ENCODE data around the gene PDIA4.

PDIA4 gene

DNA sequence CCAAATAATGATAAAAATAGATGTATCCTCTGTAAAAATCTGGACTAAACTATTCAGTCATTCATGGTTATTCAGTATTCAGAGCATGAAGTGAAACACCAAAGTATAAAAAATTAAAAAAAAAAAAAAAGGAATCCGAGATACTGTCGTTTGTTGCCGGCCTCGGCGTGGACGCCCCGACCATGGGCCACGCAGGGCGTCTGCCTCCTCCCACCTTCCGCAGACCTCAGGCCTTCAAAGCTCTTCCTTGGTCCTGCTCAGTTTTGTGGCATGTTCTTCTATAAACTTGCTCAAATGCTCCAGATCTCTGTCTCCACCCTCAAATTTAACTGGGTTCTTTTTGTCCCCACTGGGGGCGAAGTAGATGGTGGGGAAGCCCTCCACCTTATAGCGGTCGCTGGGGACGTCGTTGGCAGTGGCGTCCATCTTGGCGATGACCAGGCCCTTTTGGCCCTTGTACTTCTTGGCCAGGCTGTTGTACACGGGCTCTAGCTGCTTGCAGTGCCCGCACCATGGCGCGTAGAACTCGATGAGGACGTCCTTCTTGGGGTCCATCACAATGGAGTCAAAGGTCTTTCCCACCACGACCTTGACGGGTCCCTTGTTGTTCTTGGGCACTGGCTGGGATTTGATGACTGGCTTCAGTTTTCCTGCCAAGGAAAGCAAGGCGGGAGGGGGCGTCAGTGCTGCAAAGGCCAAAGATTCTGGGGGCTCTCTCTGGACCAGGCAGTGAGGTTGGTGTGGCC is 24.6 kb downstream of the PDIA4 start:
- WGBS, 2 experiments (ENCODE audit: insufficient coverage in 2 of 2): 94 to 97% methylated on average over 21 to 26 of the region's 27 CpGs
- no peak overlapping the region for H3K27ac ChIP-seq (ENCODE audit: low read depth, low read length, severe bottlenecking)
- H3K9me3 ChIP-seq (ENCODE audit: control insufficient read depth, low read length): no peaks in the 10 kb centered on the region
- H3K4me3 ChIP-seq (ENCODE audit: extremely low read depth, insufficient read depth, low read length, poor library complexity, severe bottlenecking): no peak overlapping the region
- H3K4me1 ChIP-seq (ENCODE audit: control insufficient read depth, insufficient read depth, low read length, poor library complexity, severe bottlenecking): no peaks in the 10 kb centered on the region
- peaks cover 81% of the 10 kb centered on the region for H3K36me3 ChIP-seq (ENCODE audit: control insufficient read depth, insufficient read depth, low read length)

- Histone ChIP-seq H3K4me3 (ENCODE audit: extremely low read depth, insufficient read depth, low read length, poor library complexity, severe bottlenecking) (no peak overlapping the region), H3K4me1 (ENCODE audit: control insufficient read depth, insufficient read depth, low read length, poor library complexity, severe bottlenecking) (no peaks in the 10 kb centered on the region), H3K9me3 (ENCODE audit: control insufficient read depth, low read length) (no peaks in the 10 kb centered on the region), H3K27ac (ENCODE audit: low read depth, low read length, severe bottlenecking) (no peak overlapping the region), H3K36me3 (ENCODE audit: control insufficient read depth, insufficient read depth, low read length) (peaks cover 74% of the 10 kb centered on the region)
- WGBS, 2 experiments (ENCODE audit: insufficient coverage in 2 of 2): 87 to 93% methylated on average over 7 to 9 of the region's 11 CpGs
These were observed 25.3 kb downstream of the PDIA4 start for GRCh38 chr7:149003018-149003417.

GRCh38 chr7:149002604-149003003 is 25.7 kb downstream of the PDIA4 start:
- peaks cover 70% of the 10 kb centered on the region for H3K36me3 ChIP-seq (ENCODE audit: control insufficient read depth, insufficient read depth, low read length)
- 88 to 100% methylated on average over 1 to 8 of the region's 13 CpGs for WGBS, 2 experiments (ENCODE audit: insufficient coverage in 2 of 2)

GRCh38 chr7:149001427-149002068 is 26.8 kb downstream of the PDIA4 start:
- WGBS, 2 experiments (ENCODE audit: insufficient coverage in 2 of 2): 88 to 93% methylated on average over 9 to 10 of the region's 11 CpGs
- Histone ChIP-seq H3K27ac (ENCODE audit: low read depth, low read length, severe bottlenecking) (peak overlapping the region; percentile 16), H3K4me3 (ENCODE audit: extremely low read depth, insufficient read depth, low read length, poor library complexity, severe bottlenecking) (no peak overlapping the region), H3K36me3 (ENCODE audit: control insufficient read depth, insufficient read depth, low read length) (peaks cover 59% of the 10 kb centered on the region), H3K9me3 (ENCODE audit: control insufficient read depth, low read length) (no peaks in the 10 kb centered on the region), H3K4me1 (ENCODE audit: control insufficient read depth, insufficient read depth, low read length, poor library complexity, severe bottlenecking) (no peaks in the 10 kb centered on the region)

More at GRCh38 chr7:149002604-149003003, 25.7 kb downstream of the PDIA4 start:
- Histone ChIP-seq H3K9me3 (ENCODE audit: control insufficient read depth, low read length) (no peaks in the 10 kb centered on the region), H3K27ac (ENCODE audit: low read depth, low read length, severe bottlenecking) (no peak overlapping the region), H3K4me3 (ENCODE audit: extremely low read depth, insufficient read depth, low read length, poor library complexity, severe bottlenecking) (no peak overlapping the region), H3K4me1 (ENCODE audit: control insufficient read depth, insufficient read depth, low read length, poor library complexity, severe bottlenecking) (no peaks in the 10 kb centered on the region)

- Histone ChIP-seq H3K4me1 (ENCODE audit: control insufficient read depth, insufficient read depth, low read length, poor library complexity, severe bottlenecking) (no peaks in the 10 kb centered on the region), H3K4me3 (ENCODE audit: extremely low read depth, insufficient read depth, low read length, poor library complexity, severe bottlenecking) (no peak overlapping the region), H3K9me3 (ENCODE audit: control insufficient read depth, low read length) (no peaks in the 10 kb centered on the region), H3K36me3 (ENCODE audit: control insufficient read depth, insufficient read depth, low read length) (peaks cover 53% of the 10 kb centered on the region), H3K27ac (ENCODE audit: low read depth, low read length, severe bottlenecking) (peak overlapping the region; percentile 16)
- 93 to 94% methylated on average over 5 of the region's 5 CpGs for WGBS, 2 experiments (ENCODE audit: insufficient coverage in 2 of 2)
These were observed 27.3 kb downstream of the PDIA4 start for GRCh38 chr7:149000961-149001360.

DNA sequence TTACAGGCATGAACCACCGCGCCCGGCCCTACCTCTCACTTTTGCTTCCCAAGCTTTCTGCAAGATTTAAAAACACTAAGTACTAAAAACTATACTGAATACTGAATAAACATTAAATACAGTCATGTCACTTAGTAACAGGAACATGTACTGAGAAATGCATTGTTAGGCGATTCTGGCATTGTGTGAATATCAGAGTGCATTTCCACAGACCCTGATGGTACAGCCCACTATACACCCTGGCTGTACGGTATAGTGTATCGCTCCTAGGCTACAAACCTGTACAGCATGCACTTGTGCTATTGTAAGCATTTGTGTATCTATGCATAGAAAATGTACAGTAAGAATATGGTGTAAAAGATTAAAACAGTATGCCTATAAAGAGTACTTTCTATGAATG is 29.1 kb downstream of the PDIA4 start:
- H3K4me1 ChIP-seq (ENCODE audit: control insufficient read depth, insufficient read depth, low read length, poor library complexity, severe bottlenecking): no peaks in the 10 kb centered on the region
- no peak overlapping the region for H3K4me3 ChIP-seq (ENCODE audit: extremely low read depth, insufficient read depth, low read length, poor library complexity, severe bottlenecking)
- 92 to 95% methylated on average over 2 to 5 of the region's 6 CpGs for WGBS, 2 experiments (ENCODE audit: insufficient coverage in 2 of 2)

GRCh38 chr7:148997497-148997896 is 30.8 kb downstream of the PDIA4 start:
- no peak overlapping the region for H3K27ac ChIP-seq (ENCODE audit: low read depth, low read length, severe bottlenecking)
- H3K4me1 ChIP-seq (ENCODE audit: control insufficient read depth, insufficient read depth, low read length, poor library complexity, severe bottlenecking): no peaks in the 10 kb centered on the region
- H3K4me3 ChIP-seq (ENCODE audit: extremely low read depth, insufficient read depth, low read length, poor library complexity, severe bottlenecking): no peak overlapping the region
- H3K36me3 ChIP-seq (ENCODE audit: control insufficient read depth, insufficient read depth, low read length): peaks cover 19% of the 10 kb centered on the region
- no peaks in the 10 kb centered on the region for H3K9me3 ChIP-seq (ENCODE audit: control insufficient read depth, low read length)
- WGBS, 2 experiments (ENCODE audit: insufficient coverage in 2 of 2): 100% methylated on average over 1 of the region's 4 CpGs; no CpG with 5 or more reads in 1 of the 2 experiments

More for the DNA sequence above, 29.1 kb downstream of the PDIA4 start:
- Histone ChIP-seq H3K36me3 (ENCODE audit: control insufficient read depth, insufficient read depth, low read length) (peaks cover 36% of the 10 kb centered on the region), H3K9me3 (ENCODE audit: control insufficient read depth, low read length) (no peaks in the 10 kb centered on the region), H3K27ac (ENCODE audit: low read depth, low read length, severe bottlenecking) (no peak overlapping the region)

GRCh38 chr7:148994576-148994975 is 33.7 kb downstream of the PDIA4 start:
- no peaks in the 10 kb centered on the region for H3K36me3 ChIP-seq (ENCODE audit: control insufficient read depth, insufficient read depth, low read length)
- no peaks in the 10 kb centered on the region for H3K4me1 ChIP-seq (ENCODE audit: control insufficient read depth, insufficient read depth, low read length, poor library complexity, severe bottlenecking)
- no peak overlapping the region for H3K4me3 ChIP-seq (ENCODE audit: extremely low read depth, insufficient read depth, low read length, poor library complexity, severe bottlenecking)
- WGBS, 2 experiments (ENCODE audit: insufficient coverage in 2 of 2): 88 to 95% methylated on average over 2 to 3 of the region's 3 CpGs
- no peak overlapping the region for H3K27ac ChIP-seq (ENCODE audit: low read depth, low read length, severe bottlenecking)
- H3K9me3 ChIP-seq (ENCODE audit: control insufficient read depth, low read length): no peaks in the 10 kb centered on the region

GRCh38 chr7:148993193-148993592 is 35.1 kb downstream of the PDIA4 start:
- Histone ChIP-seq H3K27ac (ENCODE audit: low read depth, low read length, severe bottlenecking) (no peak overlapping the region), H3K4me1 (ENCODE audit: control insufficient read depth, insufficient read depth, low read length, poor library complexity, severe bottlenecking) (peaks cover 6% of the 10 kb centered on the region), H3K9me3 (ENCODE audit: control insufficient read depth, low read length) (no peaks in the 10 kb centered on the region), H3K36me3 (ENCODE audit: control insufficient read depth, insufficient read depth, low read length) (no peaks in the 10 kb centered on the region), H3K4me3 (ENCODE audit: extremely low read depth, insufficient read depth, low read length, poor library complexity, severe bottlenecking) (no peak overlapping the region)
- WGBS, 2 experiments (ENCODE audit: insufficient coverage in 2 of 2): 95 to 96% methylated on average over 6 to 7 of the region's 8 CpGs

- H3K4me3 ChIP-seq (ENCODE audit: extremely low read depth, insufficient read depth, low read length, poor library complexity, severe bottlenecking): no peak overlapping the region
- H3K27ac ChIP-seq (ENCODE audit: low read depth, low read length, severe bottlenecking): no peak overlapping the region
- no peaks in the 10 kb centered on the region for H3K36me3 ChIP-seq (ENCODE audit: control insufficient read depth, insufficient read depth, low read length)
- peaks cover 6% of the 10 kb centered on the region for H3K4me1 ChIP-seq (ENCODE audit: control insufficient read depth, insufficient read depth, low read length, poor library complexity, severe bottlenecking)
- 100% methylated on average over 1 of the region's 1 CpG for WGBS, 2 experiments (ENCODE audit: insufficient coverage in 2 of 2)
- no peaks in the 10 kb centered on the region for H3K9me3 ChIP-seq (ENCODE audit: control insufficient read depth, low read length)
These were observed 36.8 kb downstream of the PDIA4 start for GRCh38 chr7:148991536-148991935.
